ENCODE data around the gene PTPRD. TPM values are rescaled to one million over a fixed set of nuclear protein-coding genes. Genes with fewer than 3 reads are reported as not detected.

The PTPRD gene
- total RNA-seq, 1 experiment from 2014 or later = not detected

- no peak for DNase-seq (ENCODE audit: low read depth)
Measured at GRCh38 chr9:8686516-8686915, 1926.3 kb downstream of the PTPRD start.

- no peak for DNase-seq (ENCODE audit: low read depth)
Measured at GRCh38 chr9:8685825-8686224, 1927.0 kb downstream of the PTPRD start.

- no peak for DNase-seq (ENCODE audit: low read depth)
Measured at GRCh38 chr9:8684978-8685708, 1927.7 kb downstream of the PTPRD start.

GRCh38 chr9:8683496-8683895, 1929.3 kb downstream of the PTPRD start:
- no peak for DNase-seq (ENCODE audit: low read depth)

- DNase-seq (ENCODE audit: low read depth) = no peak
Measured at GRCh38 chr9:8680658-8681057, 1932.1 kb downstream of the PTPRD start.

- no peak for DNase-seq (ENCODE audit: low read depth)
Measured at GRCh38 chr9:8680157-8680556, 1932.6 kb downstream of the PTPRD start.

GRCh38 chr9:8679371-8679822, 1933.4 kb downstream of the PTPRD start:
- no peak for DNase-seq (ENCODE audit: low read depth)

- DNase-seq (ENCODE audit: low read depth) = no peak
Measured at GRCh38 chr9:8677741-8678140, 1935.1 kb downstream of the PTPRD start.

- no peak for DNase-seq (ENCODE audit: low read depth)
Measured at GRCh38 chr9:8674536-8674935, 1938.3 kb downstream of the PTPRD start.

GRCh38 chr9:8673830-8674229, 1939.0 kb downstream of the PTPRD start:
- no peak for DNase-seq (ENCODE audit: low read depth)

GRCh38 chr9:8670751-8671150, 1942.1 kb downstream of the PTPRD start:
- DNase-seq (ENCODE audit: low read depth) = no peak

- no peak for DNase-seq (ENCODE audit: low read depth)
Measured at GRCh38 chr9:8668751-8669150, 1944.1 kb downstream of the PTPRD start.

- no peak for DNase-seq (ENCODE audit: low read depth)
Measured at GRCh38 chr9:8668231-8668630, 1944.6 kb downstream of the PTPRD start.

GRCh38 chr9:8666060-8666459, 1946.7 kb downstream of the PTPRD start:
- no peak for DNase-seq (ENCODE audit: low read depth)

- no peak for DNase-seq (ENCODE audit: low read depth)
Measured at GRCh38 chr9:8660383-8660782, 1952.4 kb downstream of the PTPRD start.

GRCh38 chr9:8659108-8659507, 1953.7 kb downstream of the PTPRD start:
- DNase-seq (ENCODE audit: low read depth) = no peak

GRCh38 chr9:8655071-8655470, 1957.7 kb downstream of the PTPRD start:
- no peak for DNase-seq (ENCODE audit: low read depth)

- no peak for DNase-seq (ENCODE audit: low read depth)
Measured at GRCh38 chr9:8653855-8654254, 1958.9 kb downstream of the PTPRD start.

- no peak for DNase-seq (ENCODE audit: low read depth)
Measured at GRCh38 chr9:8653111-8653510, 1959.7 kb downstream of the PTPRD start.

- no peak for DNase-seq (ENCODE audit: low read depth)
Measured at GRCh38 chr9:8652255-8652654, 1960.5 kb downstream of the PTPRD start.

GRCh38 chr9:8651846-8652215, 1961.0 kb downstream of the PTPRD start:
- DNase-seq (ENCODE audit: low read depth) = no peak

GRCh38 chr9:8651070-8651845, 1961.5 kb downstream of the PTPRD start:
- no peak for DNase-seq (ENCODE audit: low read depth)

GRCh38 chr9:8649807-8650206, 1963.0 kb downstream of the PTPRD start:
- DNase-seq (ENCODE audit: low read depth) = no peak

Data from LHCN-M2 (cell line).